ENCODE data around the gene FYN.
"Not testable (repeated sequence)": the region's sequence is repeated elsewhere in the genome, so short reads cannot be mapped to it uniquely, and the experiment has no call there.

The FYN gene

DNA sequence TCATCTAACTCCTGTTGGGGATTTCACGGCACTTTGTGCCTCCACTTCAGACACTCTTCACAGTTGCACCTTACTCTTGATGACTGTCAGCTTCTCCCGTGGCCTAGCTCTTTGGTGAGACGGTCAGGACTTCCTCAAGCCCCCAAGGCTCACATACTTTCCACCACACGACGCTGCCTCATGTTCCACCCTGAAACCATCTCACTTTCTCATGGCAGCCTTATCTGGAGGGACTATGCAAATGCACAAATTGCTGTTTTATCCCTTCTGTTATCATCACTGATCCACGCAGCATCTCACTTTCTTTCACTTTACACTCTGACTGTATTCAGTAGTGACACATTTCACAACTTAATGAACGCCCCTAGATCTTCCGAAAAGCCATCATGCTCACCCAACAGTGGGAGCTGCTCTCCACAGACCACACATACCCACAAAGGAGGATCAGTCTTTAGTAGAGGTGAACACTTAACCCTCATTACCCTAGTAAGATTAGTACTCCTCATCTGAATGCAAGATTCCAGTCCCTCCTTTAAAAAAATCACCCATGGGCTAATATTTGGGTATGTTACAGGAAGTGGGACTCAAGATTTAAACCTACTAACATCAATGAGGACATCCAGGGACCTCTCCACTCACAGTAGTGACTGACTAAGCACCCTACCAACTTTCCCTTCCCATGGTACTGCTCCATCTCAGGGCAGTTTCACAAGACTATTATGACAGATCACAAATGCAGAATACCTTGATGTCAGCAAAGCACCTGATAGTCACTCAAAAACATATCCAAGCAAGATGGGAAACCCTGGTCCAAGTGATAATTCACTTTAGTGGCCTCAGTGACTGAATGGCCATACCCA is 35.4 kb downstream of the FYN start:
- TF ChIP-seq, protein P1, sequence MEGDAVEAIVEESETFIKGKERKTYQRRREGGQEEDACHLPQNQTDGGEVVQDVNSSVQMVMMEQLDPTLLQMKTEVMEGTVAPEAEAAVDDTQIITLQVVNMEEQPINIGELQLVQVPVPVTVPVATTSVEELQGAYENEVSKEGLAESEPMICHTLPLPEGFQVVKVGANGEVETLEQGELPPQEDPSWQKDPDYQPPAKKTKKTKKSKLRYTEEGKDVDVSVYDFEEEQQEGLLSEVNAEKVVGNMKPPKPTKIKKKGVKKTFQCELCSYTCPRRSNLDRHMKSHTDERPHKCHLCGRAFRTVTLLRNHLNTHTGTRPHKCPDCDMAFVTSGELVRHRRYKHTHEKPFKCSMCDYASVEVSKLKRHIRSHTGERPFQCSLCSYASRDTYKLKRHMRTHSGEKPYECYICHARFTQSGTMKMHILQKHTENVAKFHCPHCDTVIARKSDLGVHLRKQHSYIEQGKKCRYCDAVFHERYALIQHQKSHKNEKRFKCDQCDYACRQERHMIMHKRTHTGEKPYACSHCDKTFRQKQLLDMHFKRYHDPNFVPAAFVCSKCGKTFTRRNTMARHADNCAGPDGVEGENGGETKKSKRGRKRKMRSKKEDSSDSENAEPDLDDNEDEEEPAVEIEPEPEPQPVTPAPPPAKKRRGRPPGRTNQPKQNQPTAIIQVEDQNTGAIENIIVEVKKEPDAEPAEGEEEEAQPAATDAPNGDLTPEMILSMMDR (IDR thresholded peaks at IDR 0.05; ENCODE audit: low read length, missing control alignments), result no peak
- DNase-seq (ENCODE audit: low read depth), result no peak
- no peak overlapping the region for H3K4me3 ChIP-seq (replicated peaks; ENCODE audit: low read depth, low read length)

- TF ChIP-seq, protein P1 (IDR thresholded peaks at IDR 0.05; ENCODE audit: low read length, missing control alignments), result no peak
- no peak overlapping the region for H3K4me3 ChIP-seq (replicated peaks; ENCODE audit: low read depth, low read length)
- no peak for DNase-seq (ENCODE audit: low read depth)
These were observed 36.2 kb downstream of the FYN start for GRCh38 chr6:111837007-111837406.

GRCh38 chr6:111835807-111836206 is 37.4 kb downstream of the FYN start:
- no peak for DNase-seq (ENCODE audit: low read depth)
- H3K4me3 ChIP-seq (replicated peaks; ENCODE audit: low read depth, low read length), result no peak overlapping the region
- TF ChIP-seq, protein P1 (IDR thresholded peaks at IDR 0.05; ENCODE audit: low read length, missing control alignments), result no peak

GRCh38 chr6:111835398-111835797 is 37.9 kb downstream of the FYN start:
- not testable (repeated sequence) for H3K4me3 ChIP-seq (replicated peaks; ENCODE audit: low read depth, low read length); DNase-seq (ENCODE audit: low read depth)

DNA sequence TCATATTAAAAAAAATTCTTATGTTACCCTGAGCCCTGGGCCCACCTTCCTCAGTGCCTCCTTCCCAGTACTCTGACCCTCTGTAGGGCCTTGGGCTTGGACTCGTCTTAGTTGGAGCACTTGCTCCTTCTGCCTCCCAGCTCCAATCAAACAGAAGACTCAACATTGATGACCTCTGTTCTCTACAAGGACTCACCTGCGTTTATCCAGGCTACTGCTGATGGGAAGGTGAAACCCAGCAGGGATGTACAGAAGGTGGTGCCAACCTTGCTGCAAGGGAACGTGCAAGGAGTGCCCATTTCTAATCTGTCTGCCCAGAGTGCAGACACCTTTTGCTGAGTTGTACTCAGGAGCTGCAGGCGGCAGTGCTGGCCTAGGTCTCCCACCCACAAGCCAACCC is 38.9 kb downstream of the FYN start:
- DNase-seq (ENCODE audit: low read depth), result no peak
- no peak overlapping the region for H3K4me3 ChIP-seq (replicated peaks; ENCODE audit: low read depth, low read length)
- TF ChIP-seq, protein P1 (IDR thresholded peaks at IDR 0.05; ENCODE audit: low read length, missing control alignments), result no peak

GRCh38 chr6:111832833-111833418 is 40.3 kb downstream of the FYN start:
- TF ChIP-seq, protein P1 (IDR thresholded peaks at IDR 0.05; ENCODE audit: low read length, missing control alignments), result no peak
- H3K4me3 ChIP-seq (replicated peaks; ENCODE audit: low read depth, low read length), result no peak overlapping the region
- DNase-seq (ENCODE audit: low read depth), result no peak

GRCh38 chr6:111831408-111831807 is 41.8 kb downstream of the FYN start:
- DNase-seq (ENCODE audit: low read depth), result no peak
- no peak overlapping the region for H3K4me3 ChIP-seq (replicated peaks; ENCODE audit: low read depth, low read length)
- TF ChIP-seq, protein P1 (IDR thresholded peaks at IDR 0.05; ENCODE audit: low read length, missing control alignments), result no peak

Data from fibroblast of pulmonary artery (primary cell).